PC-3 (cell line): Measurements from ENCODE around the gene U2AF1L4. TPM values are rescaled to one million over a fixed set of nuclear protein-coding genes. Genes with fewer than 3 reads are reported as not detected.
A peak's percentile ranks its signal among the peaks of the same experiment; 100 is the strongest.

ENCODE experiments used
- ATAC-seq: fragments of 200-7000 bp; cut with Tn5 transposase; 2 replicates; pipeline ENCODE4 v1.9.1; 2020; ENCODE audit warnings: mild to moderate bottlenecking, moderate library complexity
- BruUV-seq: library from RNA; stranded (reverse); fragments of 400-500 nt; replicated peaks from 2 replicates; lab custom pipeline; 2021; lab: Mats Ljungman, UMichigan
- CTCF ChIA-PET: fragments of 300-600 bp; sonication (Branson Sonifier 250); formaldehyde crosslinking; loops from one replicate; lab custom pipeline; 2022; ENCODE audit warnings: antibody characterized with exemption; lab: Charles Lee
- POLR2A ChIA-PET: fragments of 300-600 bp; sonication (Branson Sonifier 250); formaldehyde crosslinking; loops from one replicate; lab custom pipeline; 2022; ENCODE audit warnings: antibody characterized with exemption; ENCODE audit not compliant: unreplicated experiment; lab: Charles Lee
- DNase-seq: peaks from one replicate; pipeline ENCODE4 v3.0.0-alpha.2; 2015
- H2AFZ ChIP-seq: fragments of 300-600 bp; sonication (generic); 2 replicates; pipeline ENCODE4 v1.6.0; 2016; ENCODE audit warnings: antibody characterized with exemption, low read length
- H3F3A ChIP-seq: fragments of 300-600 bp; sonication (generic); one replicate; pipeline ENCODE4 v1.6.0; 2017; ENCODE audit warnings: antibody characterized with exemption, low read length, control low read depth, mild to moderate bottlenecking; ENCODE audit not compliant: unreplicated experiment
- H3K27ac ChIP-seq: fragments of 300-600 bp; sonication (generic); 2 replicates; pipeline ENCODE4 v1.5.1; 2016; ENCODE audit warnings: mild to moderate bottlenecking, low read length
- H3K27me3 ChIP-seq: fragments of 300-600 bp; sonication (generic); 2 replicates; pipeline ENCODE4 v1.6.1; 2016; ENCODE audit warnings: low read length, mixed read lengths
- H3K36me3 ChIP-seq: fragments of 300-600 bp; sonication (generic); 2 replicates; pipeline ENCODE4 v1.6.1; 2016; ENCODE audit warnings: low read depth, mixed run types, low read length, mixed read lengths
- H3K4me1 ChIP-seq: fragments of 300-600 bp; sonication (generic); 2 replicates; pipeline ENCODE4 v1.5.1; 2016; ENCODE audit warnings: low read length; ENCODE audit not compliant: insufficient read depth
- H3K4me2 ChIP-seq: fragments of 300-600 bp; sonication (generic); 2 replicates; pipeline ENCODE4 v1.6.0; 2016; ENCODE audit warnings: low read length
- H3K4me3 ChIP-seq: fragments of 300-600 bp; sonication (generic); 2 replicates; pipeline ENCODE4 v1.5.1; 2016; ENCODE audit warnings: mild to moderate bottlenecking, low read length, mixed read lengths
- H3K79me2 ChIP-seq: fragments of 300-600 bp; sonication (generic); 2 replicates; pipeline ENCODE4 v1.6.1; 2017; ENCODE audit warnings: low read length, mixed read lengths
- H3K9ac ChIP-seq: fragments of 300-600 bp; sonication (generic); 2 replicates; pipeline ENCODE4 v1.6.0; 2016; ENCODE audit warnings: mild to moderate bottlenecking, low read length
- H3K9me2 ChIP-seq: fragments of 300-600 bp; sonication (generic); replicated peaks from 2 replicates; pipeline ENCODE4 v1.6.1; 2016; ENCODE audit warnings: mixed run types, low read length, mixed read lengths
- H3K9me3 ChIP-seq: fragments of 300-600 bp; sonication (generic); 2 replicates; pipeline ENCODE4 v1.6.1; 2016; ENCODE audit warnings: low read length, mixed read lengths
- H4K20me1 ChIP-seq: fragments of 300-600 bp; sonication (generic); 2 replicates; pipeline ENCODE4 v1.6.1; 2016; ENCODE audit warnings: low read length, mixed read lengths
- EZH2 ChIP-seq: fragments of 300-600 bp; sonication (generic); IDR thresholded peaks from one replicate; pipeline ENCODE4 v1.6.1; 2017; ENCODE audit warnings: antibody characterized with exemption, mild to moderate bottlenecking, low read length; ENCODE audit not compliant: unreplicated experiment
- EZH2phosphoT487 ChIP-seq: fragments of 300-600 bp; sonication (generic); IDR thresholded peaks from 2 replicates; pipeline ENCODE4 v1.6.1; 2018; ENCODE audit warnings: mild to moderate bottlenecking, antibody characterized with exemption, low read length, borderline replicate concordance
- intact Hi-C: fragments of 100-400 bp; cut with micrococcal nuclease; formaldehyde crosslinking; loops from 2 replicates; pipeline ENCODE4 v1.9.0; 2023
- total RNA-seq: library from RNA; depleted of rRNA; stranded (reverse); fragments of >200 nt; gene quantifications from 2 replicates; pipeline ENCODE4 v1.2.3, GENCODE V29; 2014
- TF ChIP-seq, protein P1 (sequence below): fragments of 300-600 bp; sonication (generic); conservative IDR thresholded peaks from 2 replicates; pipeline ENCODE4 v1.5.1; 2017; ENCODE audit warnings: antibody characterized with exemption, low read depth, mild to moderate bottlenecking, low read length

Gene U2AF1L4
- total RNA-seq, 1 experiment from 2014 or later = 7.8 TPM

GRCh38 chr19:35716801-35717664 lies 28.2 kb downstream of the U2AF1L4 start:
- no peak for TF ChIP-seq EZH2phosphoT487
- TF ChIP-seq, protein P1, sequence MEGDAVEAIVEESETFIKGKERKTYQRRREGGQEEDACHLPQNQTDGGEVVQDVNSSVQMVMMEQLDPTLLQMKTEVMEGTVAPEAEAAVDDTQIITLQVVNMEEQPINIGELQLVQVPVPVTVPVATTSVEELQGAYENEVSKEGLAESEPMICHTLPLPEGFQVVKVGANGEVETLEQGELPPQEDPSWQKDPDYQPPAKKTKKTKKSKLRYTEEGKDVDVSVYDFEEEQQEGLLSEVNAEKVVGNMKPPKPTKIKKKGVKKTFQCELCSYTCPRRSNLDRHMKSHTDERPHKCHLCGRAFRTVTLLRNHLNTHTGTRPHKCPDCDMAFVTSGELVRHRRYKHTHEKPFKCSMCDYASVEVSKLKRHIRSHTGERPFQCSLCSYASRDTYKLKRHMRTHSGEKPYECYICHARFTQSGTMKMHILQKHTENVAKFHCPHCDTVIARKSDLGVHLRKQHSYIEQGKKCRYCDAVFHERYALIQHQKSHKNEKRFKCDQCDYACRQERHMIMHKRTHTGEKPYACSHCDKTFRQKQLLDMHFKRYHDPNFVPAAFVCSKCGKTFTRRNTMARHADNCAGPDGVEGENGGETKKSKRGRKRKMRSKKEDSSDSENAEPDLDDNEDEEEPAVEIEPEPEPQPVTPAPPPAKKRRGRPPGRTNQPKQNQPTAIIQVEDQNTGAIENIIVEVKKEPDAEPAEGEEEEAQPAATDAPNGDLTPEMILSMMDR = peak; percentile 80
- no peaks in the 10 kb centered on the region for H3K9me3 ChIP-seq
- DNase-seq (peak; percentile 77), ATAC-seq (peak; percentile 84)
- intact Hi-C loops = loop anchor here (1.0 to 10.0 kb wide), 5 partner anchors 14 to 218 kb away; partner anchors contain the start of genes LRFN3, PSENEN, TMEM147 and U2AF1L4
- H2AFZ ChIP-seq = peak overlapping the region; percentile 97
- 0 out of 2 replicates have a peak, but pooled peaks cover 3% of the 10 kb centered on the region for H4K20me1 ChIP-seq
- no peaks in the 10 kb centered on the region for H3F3A ChIP-seq
- BruUV-seq = TSS peak; percentile 49
- peak overlapping the region; percentile 50 for H3K27ac ChIP-seq
- peak overlapping the region; percentile 85 for H3K9ac ChIP-seq
- no peaks in the 10 kb centered on the region for H3K27me3 ChIP-seq
- H3K9me2 ChIP-seq = no peaks in the 10 kb centered on the region
- ChIA-PET CTCF (no interaction called here), POLR2A (no interaction called here)
- peak overlapping the region; percentile 97 for H3K4me2 ChIP-seq
- H3K4me1 ChIP-seq = peaks cover 20% of the 10 kb centered on the region; the same call in 1 of the 2 replicates
- peak overlapping the region; percentile 91 for H3K4me3 ChIP-seq
- H3K36me3 ChIP-seq = no peaks in the 10 kb centered on the region; the same call in 1 of the 2 replicates
- peaks cover 33% of the 10 kb centered on the region for H3K79me2 ChIP-seq

DNA sequence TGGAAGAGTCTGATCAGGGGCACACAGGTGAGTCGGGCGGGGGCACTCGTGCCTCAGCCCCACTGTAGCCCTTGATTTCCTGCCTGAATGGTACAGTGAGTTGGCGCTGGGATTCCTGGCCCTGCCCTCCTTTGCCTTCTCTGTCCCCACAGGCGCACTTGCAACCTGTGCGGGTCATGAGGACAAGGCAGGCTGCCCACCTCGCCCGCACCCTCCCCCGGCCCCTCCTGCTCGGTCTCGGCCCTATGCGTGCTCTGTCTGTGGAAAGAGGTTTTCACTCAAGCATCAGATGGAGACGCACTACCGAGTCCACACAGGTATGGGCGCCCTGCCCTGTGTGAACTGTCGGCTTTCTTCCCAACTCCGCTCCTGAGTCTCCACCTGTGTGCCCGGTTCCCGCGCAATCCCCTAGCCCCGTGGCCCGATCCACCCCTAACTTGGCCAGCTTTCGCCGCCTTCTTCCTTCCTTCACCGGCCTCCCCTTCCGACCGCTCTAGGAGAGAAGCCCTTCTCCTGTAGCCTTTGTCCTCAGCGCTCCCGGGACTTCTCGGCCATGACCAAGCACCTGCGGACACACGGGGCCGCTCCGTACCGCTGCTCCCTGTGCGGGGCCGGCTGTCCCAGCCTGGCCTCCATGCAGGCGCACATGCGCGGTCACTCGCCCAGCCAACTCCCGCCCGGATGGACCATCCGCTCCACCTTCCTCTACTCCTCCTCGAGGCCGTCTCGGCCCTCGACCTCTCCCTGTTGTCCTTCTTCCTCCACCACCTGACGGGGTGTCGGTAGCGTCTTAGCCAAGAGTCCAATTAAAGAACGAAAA lies 29.0 kb downstream of the U2AF1L4 start:
- H3K9ac ChIP-seq = peak overlapping the region; percentile 85
- DNase-seq (peak; percentile 33), ATAC-seq (peak; percentile 23)
- no TSS peak for BruUV-seq
- H3K27ac ChIP-seq = peak overlapping the region; percentile 50
- peaks cover 33% of the 10 kb centered on the region for H3K79me2 ChIP-seq
- 0 out of 2 replicates have a peak, but pooled peaks cover 3% of the 10 kb centered on the region for H4K20me1 ChIP-seq
- H3K4me3 ChIP-seq = peak overlapping the region; percentile 91
- no peak for TF ChIP-seq EZH2phosphoT487
- TF ChIP-seq, protein P1 = no peak
- TF ChIP-seq EZH2 = no peak
- no peaks in the 10 kb centered on the region for H3K9me3 ChIP-seq
- no peaks in the 10 kb centered on the region for H3K27me3 ChIP-seq
- H3K36me3 ChIP-seq = no peaks in the 10 kb centered on the region; the same call in 1 of the 2 replicates
- intact Hi-C loops = loop anchor here (2.0 to 10.0 kb wide), 4 partner anchors 13 to 219 kb away; partner anchors contain the start of genes LRFN3, PSENEN, TMEM147 and U2AF1L4
- H3K9me2 ChIP-seq = no peaks in the 10 kb centered on the region
- ChIA-PET CTCF (no interaction called here), POLR2A (no interaction called here)
- H3F3A ChIP-seq = no peaks in the 10 kb centered on the region
- peaks cover 20% of the 10 kb centered on the region; the same call in 1 of the 2 replicates for H3K4me1 ChIP-seq
- H2AFZ ChIP-seq = peak overlapping the region; percentile 97
- H3K4me2 ChIP-seq = peak overlapping the region; percentile 97
